ENCODE data around the gene TAC4.

TAC4 gene

GRCh38 chr17:49869038-49869374 lies 21.1 kb upstream of the TAC4 start:
- TF ChIP-seq NFRKB (IDR thresholded peaks at IDR 0.05) (no peak), HDGF (IDR thresholded peaks at IDR 0.05; ENCODE audit: borderline replicate concordance) (no peak), L3MBTL2 (conservative IDR thresholded peaks at IDR 0.05) (no peak), FOXK2 (IDR thresholded peaks at IDR 0.05) (no peak), FOXM1 (IDR thresholded peaks at IDR 0.05; ENCODE audit: borderline replicate concordance) (no peak), LEF1 (IDR thresholded peaks at IDR 0.05; ENCODE audit: borderline replicate concordance) (no peak), ZNF384 (IDR thresholded peaks at IDR 0.05) (no peak), FOXA1 (IDR thresholded peaks at IDR 0.05) (no peak), BHLHE40 (IDR thresholded peaks at IDR 0.05; ENCODE audit: borderline replicate concordance) (no peak), TARDBP (IDR thresholded peaks at IDR 0.05) (no peak), SUZ12 (IDR thresholded peaks at IDR 0.05) (no peak), ARNT (IDR thresholded peaks at IDR 0.05) (no peak), ELF4 (IDR thresholded peaks at IDR 0.05) (no peak), CTBP1 (IDR thresholded peaks at IDR 0.05; ENCODE audit: borderline replicate concordance) (no peak)
- no peak for DNase-seq (ENCODE audit: extremely low spot score)
- CTCF ChIA-PET: no interaction called here
- POLR2A ChIA-PET: no interaction called here

GRCh38 chr17:49866882-49867413 lies 19.1 kb upstream of the TAC4 start:
- TF ChIP-seq FOXM1 (IDR thresholded peaks at IDR 0.05; ENCODE audit: borderline replicate concordance): no peak
- no peak for TF ChIP-seq BHLHE40 (IDR thresholded peaks at IDR 0.05; ENCODE audit: borderline replicate concordance)
- no peak for TF ChIP-seq ELF4 (IDR thresholded peaks at IDR 0.05)
- TF ChIP-seq PKNOX1 (IDR thresholded peaks at IDR 0.05): no peak
- TF ChIP-seq FOXK2 (IDR thresholded peaks at IDR 0.05): no peak
- POLR2A ChIA-PET: interaction anchor here (1.1 kb wide), 1 partner anchor 311 kb away, joined by 3 read pairs; no protein-coding TSS in a partner anchor
- no peak for DNase-seq (ENCODE audit: extremely low spot score)
- CTCF ChIA-PET: no interaction called here

GRCh38 chr17:49866019-49866380 lies 18.1 kb upstream of the TAC4 start:
- POLR2A ChIA-PET: interaction anchor here (1.1 kb wide), 1 partner anchor 312 kb away, joined by 3 read pairs; no protein-coding TSS in a partner anchor

GRCh38 chr17:49862781-49863331 lies 15.0 kb upstream of the TAC4 start:
- TF ChIP-seq SUZ12 (IDR thresholded peaks at IDR 0.05): no peak
- TF ChIP-seq SP1 (IDR thresholded peaks at IDR 0.05): no peak
- no peak for TF ChIP-seq TARDBP (IDR thresholded peaks at IDR 0.05)
- TF ChIP-seq FOXM1 (IDR thresholded peaks at IDR 0.05; ENCODE audit: borderline replicate concordance): no peak
- CTCF ChIA-PET: interaction anchor here (2.9 kb wide), 1 partner anchor 133 kb away, joined by 9 read pairs; no protein-coding TSS in a partner anchor
- POLR2A ChIA-PET: no interaction called here
- no peak for DNase-seq (ENCODE audit: extremely low spot score)

More at GRCh38 chr17:49866019-49866380, 18.1 kb upstream of the TAC4 start:
- TF ChIP-seq NFRKB (IDR thresholded peaks at IDR 0.05) (no peak), CTBP1 (IDR thresholded peaks at IDR 0.05; ENCODE audit: borderline replicate concordance) (no peak), SUZ12 (IDR thresholded peaks at IDR 0.05) (no peak), ARNT (IDR thresholded peaks at IDR 0.05) (no peak), FOXM1 (IDR thresholded peaks at IDR 0.05; ENCODE audit: borderline replicate concordance) (no peak), ELF4 (IDR thresholded peaks at IDR 0.05) (no peak), BHLHE40 (IDR thresholded peaks at IDR 0.05; ENCODE audit: borderline replicate concordance) (no peak), PKNOX1 (IDR thresholded peaks at IDR 0.05) (no peak), ZNF384 (IDR thresholded peaks at IDR 0.05) (no peak), HDGF (IDR thresholded peaks at IDR 0.05; ENCODE audit: borderline replicate concordance) (no peak), LEF1 (IDR thresholded peaks at IDR 0.05; ENCODE audit: borderline replicate concordance) (no peak)
- CTCF ChIA-PET: interaction anchor here (1.1 kb wide), 1 partner anchor 132 kb away, joined by 3 read pairs; no protein-coding TSS in a partner anchor
- DNase-seq (ENCODE audit: extremely low spot score): no peak

GRCh38 chr17:49861150-49861884 lies 13.4 kb upstream of the TAC4 start:
- ChIA-PET POLR2A (no interaction called here), CTCF (interaction anchor here (0.6 to 2.9 kb wide), 7 partner anchors 38 to 227 kb away, joined by 3 to 9 read pairs (median 3); partner anchors contain the start of gene DLX3)
- no peak for TF ChIP-seq ARNT (IDR thresholded peaks at IDR 0.05)
- DNase-seq (ENCODE audit: extremely low spot score): peak; percentile 80

GRCh38 chr17:49859991-49860953 lies 12.4 kb upstream of the TAC4 start:
- DNase-seq (ENCODE audit: extremely low spot score): no peak
- ChIA-PET CTCF (interaction anchor here (0.9 to 1.1 kb wide), 3 partner anchors 135 to 228 kb away, joined by 3 to 5 read pairs (median 3); partner anchors contain the start of gene DLX3), POLR2A (interaction anchor here (1.2 kb wide), 1 partner anchor 234 kb away, joined by 3 read pairs; no protein-coding TSS in a partner anchor)
- TF ChIP-seq LEF1 (IDR thresholded peaks at IDR 0.05; ENCODE audit: borderline replicate concordance) (no peak), ARNT (IDR thresholded peaks at IDR 0.05) (no peak), HDGF (IDR thresholded peaks at IDR 0.05; ENCODE audit: borderline replicate concordance) (no peak), TARDBP (IDR thresholded peaks at IDR 0.05) (no peak), L3MBTL2 (conservative IDR thresholded peaks at IDR 0.05) (no peak), NFRKB (IDR thresholded peaks at IDR 0.05) (no peak), BHLHE40 (IDR thresholded peaks at IDR 0.05; ENCODE audit: borderline replicate concordance) (no peak), ZNF384 (IDR thresholded peaks at IDR 0.05) (no peak), FOXK2 (IDR thresholded peaks at IDR 0.05) (no peak), ELF4 (IDR thresholded peaks at IDR 0.05) (no peak), SUZ12 (IDR thresholded peaks at IDR 0.05) (no peak), CTBP1 (IDR thresholded peaks at IDR 0.05; ENCODE audit: borderline replicate concordance) (no peak), FOXA1 (IDR thresholded peaks at IDR 0.05) (no peak), SP1 (IDR thresholded peaks at IDR 0.05) (no peak), PKNOX1 (IDR thresholded peaks at IDR 0.05) (no peak), FOXM1 (IDR thresholded peaks at IDR 0.05; ENCODE audit: borderline replicate concordance) (no peak)

Measured in HEK293T (cell line).